ENCODE measurements around the gene FCGR3A.

Gene FCGR3A

GRCh38 chr1:161511756-161512060, 37.9 kb downstream of the FCGR3A start:
- DNase-seq (ENCODE audit: low read depth in 1 of 2, low spot score in 1 of 2), result no peak
- Histone ChIP-seq H3K27me3 (ENCODE audit: insufficient read depth, poor library complexity, severe bottlenecking) (no peaks in the 10 kb centered on the region), H3K4me3 (replicated peaks; ENCODE audit: insufficient read depth, low read length) (no peak overlapping the region), H3K27ac (replicated peaks) (no peak overlapping the region)
- TF ChIP-seq CTCF (IDR thresholded peaks at IDR 0.05; ENCODE audit: insufficient read depth, low read length) (no peak), SPI1 (IDR thresholded peaks at IDR 0.05; ENCODE audit: borderline replicate concordance, low read depth) (no peak), POLR2AphosphoS5 (IDR thresholded peaks at IDR 0.05; ENCODE audit: low read depth) (no peak), REST (IDR thresholded peaks at IDR 0.05; ENCODE audit: insufficient replicate concordance, low read depth) (no peak)

- Histone ChIP-seq H3K27ac (replicated peaks) (no peak overlapping the region), H3K4me3 (replicated peaks; ENCODE audit: insufficient read depth, low read length) (no peak overlapping the region), H3K27me3 (ENCODE audit: insufficient read depth, poor library complexity, severe bottlenecking) (no peaks in the 10 kb centered on the region)
- TF ChIP-seq GABPA (IDR thresholded peaks at IDR 0.05; ENCODE audit: low read depth), result no peak
- no peak for TF ChIP-seq SPI1 (IDR thresholded peaks at IDR 0.05; ENCODE audit: borderline replicate concordance, low read depth)
- no peak for TF ChIP-seq REST (IDR thresholded peaks at IDR 0.05; ENCODE audit: insufficient replicate concordance, low read depth)
- TF ChIP-seq CTCF (IDR thresholded peaks at IDR 0.05; ENCODE audit: insufficient read depth, low read length), result no peak
- TF ChIP-seq POLR2AphosphoS5 (IDR thresholded peaks at IDR 0.05; ENCODE audit: low read depth), result no peak
- DNase-seq (ENCODE audit: low read depth in 1 of 2, low spot score in 1 of 2), result no peak
Observed at GRCh38 chr1:161511018-161511755, 38.4 kb downstream of the FCGR3A start.

GRCh38 chr1:161510477-161510876, 39.1 kb downstream of the FCGR3A start:
- Histone ChIP-seq H3K27me3 (ENCODE audit: insufficient read depth, poor library complexity, severe bottlenecking) (no peaks in the 10 kb centered on the region), H3K27ac (replicated peaks) (no peak overlapping the region), H3K4me3 (replicated peaks; ENCODE audit: insufficient read depth, low read length) (no peak overlapping the region)
- DNase-seq (ENCODE audit: low read depth in 1 of 2, low spot score in 1 of 2), result no peak
- TF ChIP-seq SPI1 (IDR thresholded peaks at IDR 0.05; ENCODE audit: borderline replicate concordance, low read depth) (no peak), REST (IDR thresholded peaks at IDR 0.05; ENCODE audit: insufficient replicate concordance, low read depth) (no peak), POLR2AphosphoS5 (IDR thresholded peaks at IDR 0.05; ENCODE audit: low read depth) (no peak), GABPA (IDR thresholded peaks at IDR 0.05; ENCODE audit: low read depth) (no peak), CTCF (IDR thresholded peaks at IDR 0.05; ENCODE audit: insufficient read depth, low read length) (no peak)

All from HL-60 (cell line).